HCT116 (cell line): ENCODE data around the gene MATR3. TPM values are rescaled to one million over a fixed set of nuclear protein-coding genes. Genes with fewer than 3 reads are reported as not detected.

Experiments used
- ATAC-seq: fragments of 200-7000 bp; cut with Tn5 transposase; 2 replicates; pipeline ENCODE4 v1.9.1; 2020; ENCODE audit warnings: mild to moderate bottlenecking, moderate library complexity
- BruUV-seq: library from RNA; stranded (reverse); fragments of 400-500 nt; replicated peaks from 2 replicates; lab custom pipeline; 2021; lab: Mats Ljungman, UMichigan
- CTCF ChIA-PET: fragments of 300-600 bp; sonication (Branson Sonifier 250); formaldehyde crosslinking; loops from one replicate; lab custom pipeline; 2021; ENCODE audit warnings: antibody characterized with exemption; lab: Charles Lee
- POLR2A ChIA-PET: fragments of 300-600, 350-600 bp; sonication (Branson Sonifier 250); formaldehyde crosslinking; loops from one replicate; lab custom pipeline; 2021; ENCODE audit warnings: antibody characterized with exemption; lab: Charles Lee
- RAD21 ChIA-PET, 2 experiments: fragments of 300-600 bp; sonication (Branson Sonifier 250); formaldehyde crosslinking; loops; one replicate each; lab custom pipeline; 2023; ENCODE audit warnings: low total read pairs in 2 of 2; ENCODE audit not compliant: uncharacterized antibody in 2 of 2, unreplicated experiment in 2 of 2, low non-redundant PET in 1 of 2; lab: Charles Lee
- DNase-seq: peaks from one replicate; pipeline ENCODE4 v3.0.0-alpha.2; 2010; ENCODE audit warnings: low read depth, low spot score
- H2AFZ ChIP-seq: fragments of 200-600 bp; shearing (Covaris generic), sonication (generic); 2 replicates; pipeline ENCODE4 v1.6.1; 2017; ENCODE audit warnings: low read depth, mixed run types, mixed read lengths, antibody characterized with exemption, low read length; ENCODE audit not compliant: poor library complexity, severe bottlenecking
- H3K27ac ChIP-seq: 2 replicates; pipeline ENCODE4 v1.5.1; 2012; ENCODE audit warnings: low read depth, low read length
- H3K27me3 ChIP-seq: fragments of 200-600 bp; sonication (generic); 2 replicates; pipeline ENCODE4 v1.6.1; 2016; ENCODE audit warnings: mixed run types, low read length, mixed read lengths; ENCODE audit not compliant: insufficient read depth
- H3K36me3 ChIP-seq, 2 experiments: fragments of 200-500 bp in 1 of 2; fragments of 200-600 bp in 1 of 2; sonication (Bioruptor generic) in 1 of 2; sonication (generic) in 1 of 2; 2 replicates each; pipeline versions ENCODE4 v1.5.1 to v1.6.1; 2014 to 2016; ENCODE audit warnings: low read length in 2 of 2, inconsistent platforms in 1 of 2, mixed read lengths in 1 of 2, mixed run types in 1 of 2; ENCODE audit not compliant: insufficient read depth in 2 of 2, control insufficient read depth in 1 of 2
- H3K4me1 ChIP-seq, 2 experiments: fragments of 200-600 bp in 1 of 2; sonication (generic) in 1 of 2; 2 replicates each; pipeline versions ENCODE4 v1.5.1 to v1.6.1; 2012 to 2017; ENCODE audit warnings: low read length in 2 of 2, inconsistent platforms in 1 of 2, mild to moderate bottlenecking in 1 of 2, mixed read lengths in 1 of 2, mixed run types in 1 of 2, moderate library complexity in 1 of 2; ENCODE audit not compliant: insufficient read depth in 2 of 2, control insufficient read depth in 1 of 2
- H3K4me2 ChIP-seq: fragments of 200-600 bp; sonication (generic); 2 replicates; pipeline ENCODE4 v1.6.1; 2017; ENCODE audit warnings: mixed run types, low read length, mixed read lengths
- H3K4me3 ChIP-seq, 2 experiments: fragments of 200-600 bp in 1 of 2; sonication (generic) in 1 of 2; replicated peaks in 1 of 2; 2 replicates each; pipeline ENCODE4 v1.5.1; 2011 to 2016; ENCODE audit warnings: low read length in 2 of 2, control low read depth in 1 of 2, low read depth in 1 of 2, mild to moderate bottlenecking in 1 of 2, mixed read lengths in 1 of 2, mixed run types in 1 of 2
- H3K79me2 ChIP-seq: fragments of 200-600 bp; sonication (generic); 2 replicates; pipeline ENCODE4 v1.6.1; 2017; ENCODE audit warnings: mild to moderate bottlenecking, mixed run types, low read length, moderate library complexity, mixed read lengths; ENCODE audit not compliant: insufficient read depth
- H3K9ac ChIP-seq: fragments of 200-600 bp; sonication (generic); 2 replicates; pipeline ENCODE4 v1.6.1; 2016; ENCODE audit warnings: low read length, mixed read lengths
- H3K9me2 ChIP-seq: fragments of 200-600 bp; sonication (generic), shearing (Covaris generic); 2 replicates; pipeline ENCODE4 v1.6.1; 2017; ENCODE audit warnings: mixed run types, mild to moderate bottlenecking, moderate library complexity; ENCODE audit not compliant: insufficient read depth
- H3K9me3 ChIP-seq, 2 experiments: fragments of 200-500 bp in 1 of 2; fragments of 200-600 bp in 1 of 2; sonication (Bioruptor generic) in 1 of 2; sonication (generic) in 1 of 2; 2 replicates each; pipeline ENCODE4 v1.6.1; 2014 to 2017; ENCODE audit warnings: low read length in 2 of 2, mixed read lengths in 2 of 2, inconsistent platforms in 1 of 2, low read depth in 1 of 2, mild to moderate bottlenecking in 1 of 2, mixed run types in 1 of 2, moderate library complexity in 1 of 2; ENCODE audit not compliant: control insufficient read depth in 1 of 2, insufficient read depth in 1 of 2
- H4K20me1 ChIP-seq: fragments of 200-600 bp; sonication (generic), shearing (Covaris generic); 2 replicates; pipeline ENCODE4 v1.6.1; 2017; ENCODE audit warnings: mixed run types, mild to moderate bottlenecking, moderate library complexity; ENCODE audit not compliant: insufficient read depth
- CTCF ChIP-seq, 3 experiments: fragments of 200-600 bp in 1 of 3; sonication (generic) in 1 of 3; IDR thresholded peaks in 2 of 3; conservative IDR thresholded peaks in 1 of 3; 2 replicates each; pipeline ENCODE4 v1.5.1; 2012 to 2017; ENCODE audit warnings: low read depth in 2 of 3, low read length in 2 of 3, antibody characterized with exemption in 1 of 3, borderline replicate concordance in 1 of 3, control low read depth in 1 of 3, mild to moderate bottlenecking in 1 of 3, mixed read lengths in 1 of 3, mixed run types in 1 of 3, moderate library complexity in 1 of 3; ENCODE audit not compliant: insufficient read depth in 1 of 3
- EGR1 ChIP-seq: IDR thresholded peaks from 2 replicates; pipeline ENCODE4 v1.6.1; 2012; ENCODE audit warnings: low read depth
- EZH2 ChIP-seq: fragments of 200-600 bp; sonication (generic); IDR thresholded peaks from 2 replicates; pipeline ENCODE4 v1.6.1; 2017; ENCODE audit warnings: antibody characterized with exemption, mixed run types
- EZH2phosphoT487 ChIP-seq: fragments of 200-600 bp; IDR thresholded peaks from 2 replicates; pipeline ENCODE4 v1.6.1; 2018; ENCODE audit warnings: antibody characterized with exemption, borderline replicate concordance
- JUND ChIP-seq: IDR thresholded peaks from 2 replicates; pipeline ENCODE4 v1.6.1; 2012
- MAX ChIP-seq: IDR thresholded peaks from 2 replicates; pipeline ENCODE4 v1.6.1; 2012
- POLR2AphosphoS5 ChIP-seq: IDR thresholded peaks from 2 replicates; pipeline ENCODE4 v1.6.1; 2011; ENCODE audit warnings: mild to moderate bottlenecking, low read depth, low read length, moderate library complexity
- YY1 ChIP-seq: IDR thresholded peaks from 2 replicates; pipeline ENCODE4 v1.6.1; 2011; ENCODE audit warnings: low read length, low read depth, moderate library complexity, mild to moderate bottlenecking; ENCODE audit not compliant: insufficient replicate concordance; ENCODE audit errors: extremely low read depth
- ZFX ChIP-seq: fragments of 450-650 bp; IDR thresholded peaks from 2 replicates; pipeline ENCODE4 v1.6.1; 2017
- ZNF274 ChIP-seq: fragments of 200-500 bp; sonication (Bioruptor generic); IDR thresholded peaks from 2 replicates; pipeline ENCODE4 v1.6.1; 2014; ENCODE audit warnings: mild to moderate bottlenecking, low read depth, low read length, inconsistent platforms
- intact Hi-C: fragments of 100-400 bp; cut with micrococcal nuclease; formaldehyde crosslinking; loops from 2 replicates; pipeline ENCODE4 v1.10.0; 2022
- total RNA-seq: library from RNA; stranded (reverse); gene quantifications from one replicate; pipeline ENCODE4 v1.2.1, GENCODE V29; 2021; ENCODE audit not compliant: unreplicated experiment
- TF ChIP-seq, protein P1 (sequence below): IDR thresholded peaks from 2 replicates; pipeline ENCODE4 v1.6.1; 2011; ENCODE audit warnings: mild to moderate bottlenecking, low read length, moderate library complexity; ENCODE audit not compliant: insufficient replicate concordance; ENCODE audit errors: extremely low read depth

MATR3 gene
- total RNA-seq, 1 experiment from 2014 or later, result 123 TPM

DNA sequence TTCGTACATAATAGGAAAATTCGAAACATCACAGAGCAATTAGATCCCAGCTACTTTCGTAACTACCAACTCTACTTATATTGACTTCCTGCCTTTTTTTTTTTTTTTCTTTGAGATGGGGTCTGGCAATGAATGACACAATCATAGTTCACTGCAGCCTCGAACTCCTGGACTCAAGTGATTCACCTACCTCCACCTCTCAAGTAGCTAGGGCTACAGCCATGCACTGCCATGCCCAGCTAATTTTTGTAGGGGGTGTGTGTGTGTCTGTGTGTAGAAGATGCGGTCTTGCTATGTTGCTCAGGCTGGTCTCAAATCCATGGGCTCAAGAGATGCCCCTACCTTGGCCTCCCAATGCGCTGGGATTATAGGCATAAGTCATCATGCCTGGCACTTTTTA, 42.3 kb downstream of the MATR3 start:
- DNase-seq (no peak), ATAC-seq (peak; percentile 31)
- TF ChIP-seq POLR2AphosphoS5 (peak; percentile 42), ZNF274 (no peak)
- POLR2A ChIA-PET, result no interaction called here
- Histone ChIP-seq H3K36me3 (peaks cover 14 to 17% of the 10 kb centered on the region in 2 experiments; a peak in 3 of 4 replicates), H3K27ac (no peak overlapping the region), H3K79me2 (peaks cover under 1% of the 10 kb centered on the region; the same call in 1 of the 2 replicates), H3K4me1 (peaks cover 0 to under 1% of the 10 kb centered on the region in 2 experiments; a peak in 2 of 4 replicates), H3K9me3 (no peaks in the 10 kb centered on the region), H3K9me2 (no peaks in the 10 kb centered on the region), H4K20me1 (peaks cover 3% of the 10 kb centered on the region; the same call in 1 of the 2 replicates), H3K9ac (no peak overlapping the region), H3K4me3 (no peak overlapping the region), H2AFZ (no peak overlapping the region), H3K27me3 (no peaks in the 10 kb centered on the region), H3K4me2 (no peak overlapping the region)
- RAD21 ChIA-PET, result no interaction called here
- intact Hi-C loops, result no loop called here
- BruUV-seq, result no TSS peak
- CTCF ChIA-PET, result interaction anchor here (0.7 kb wide), 1 partner anchor 9 kb away, joined by 3 read pairs; no protein-coding TSS in a partner anchor

- BruUV-seq, result no TSS peak
- intact Hi-C loops, result no loop called here
Measured at GRCh38 chr5:139340051-139340450, 46.5 kb downstream of the MATR3 start.

More at GRCh38 chr5:139340051-139340450, 46.5 kb downstream of the MATR3 start:
- Histone ChIP-seq H3K79me2 (peaks cover 33% of the 10 kb centered on the region), H3K4me3 (no peak overlapping the region), H2AFZ (no peak overlapping the region), H3K4me1 (peaks cover 4 to 16% of the 10 kb centered on the region in 2 experiments; a peak in 3 of 4 replicates), H3K9me2 (no peaks in the 10 kb centered on the region), H3K4me2 (no peak overlapping the region), H3K27me3 (no peaks in the 10 kb centered on the region), H4K20me1 (peaks cover 6% of the 10 kb centered on the region; the same call in 1 of the 2 replicates), H3K9ac (no peak overlapping the region), H3K36me3 (0 out of 4 replicates have a peak, but pooled peaks cover 4% of the 10 kb centered on the region in 2 experiments), H3K27ac (no peak overlapping the region), H3K9me3 (no peaks in the 10 kb centered on the region)
- DNase-seq (no peak), ATAC-seq (no peak)
- CTCF ChIA-PET, result interaction anchor here (0.6 to 1.9 kb wide), 2 partner anchors 21 to 590 kb away, joined by 3 to 6 read pairs; no protein-coding TSS in a partner anchor
- TF ChIP-seq, protein P1, sequence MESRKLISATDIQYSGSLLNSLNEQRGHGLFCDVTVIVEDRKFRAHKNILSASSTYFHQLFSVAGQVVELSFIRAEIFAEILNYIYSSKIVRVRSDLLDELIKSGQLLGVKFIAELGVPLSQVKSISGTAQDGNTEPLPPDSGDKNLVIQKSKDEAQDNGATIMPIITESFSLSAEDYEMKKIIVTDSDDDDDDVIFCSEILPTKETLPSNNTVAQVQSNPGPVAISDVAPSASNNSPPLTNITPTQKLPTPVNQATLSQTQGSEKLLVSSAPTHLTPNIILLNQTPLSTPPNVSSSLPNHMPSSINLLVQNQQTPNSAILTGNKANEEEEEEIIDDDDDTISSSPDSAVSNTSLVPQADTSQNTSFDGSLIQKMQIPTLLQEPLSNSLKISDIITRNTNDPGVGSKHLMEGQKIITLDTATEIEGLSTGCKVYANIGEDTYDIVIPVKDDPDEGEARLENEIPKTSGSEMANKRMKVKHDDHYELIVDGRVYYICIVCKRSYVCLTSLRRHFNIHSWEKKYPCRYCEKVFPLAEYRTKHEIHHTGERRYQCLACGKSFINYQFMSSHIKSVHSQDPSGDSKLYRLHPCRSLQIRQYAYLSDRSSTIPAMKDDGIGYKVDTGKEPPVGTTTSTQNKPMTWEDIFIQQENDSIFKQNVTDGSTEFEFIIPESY, result no peak
- no peak for TF ChIP-seq CTCF (IDR thresholded peaks at IDR 0.05 in 2 of 3, conservative IDR thresholded peaks at IDR 0.05 in 1 of 3; ENCODE audit: borderline replicate concordance in 1 of 3, insufficient read depth in 1 of 3, low read depth in 2 of 3, low read length in 2 of 3)
- TF ChIP-seq EZH2, result no peak
- TF ChIP-seq JUND, result no peak
- TF ChIP-seq ZFX, result no peak
- TF ChIP-seq EZH2phosphoT487, result no peak
- TF ChIP-seq EGR1, result no peak
- no peak for TF ChIP-seq ZNF274
- TF ChIP-seq MAX, result no peak
- no peak for TF ChIP-seq YY1
- RAD21 ChIA-PET, result no interaction called here
- POLR2A ChIA-PET, result interaction anchor here (2.8 kb wide), 1 partner anchor 47 kb away, joined by 14 read pairs; the partner anchor contains the start of gene MATR3
